Measurements from ENCODE around the gene NPR1. TPM values are rescaled to one million over a fixed set of nuclear protein-coding genes. Genes with fewer than 3 reads are reported as not detected.

Gene NPR1
- polyA plus RNA-seq, 2 of the 4 experiments (the other 2 are of a cell fraction) = 0.39 to 1.9 TPM

DNA sequence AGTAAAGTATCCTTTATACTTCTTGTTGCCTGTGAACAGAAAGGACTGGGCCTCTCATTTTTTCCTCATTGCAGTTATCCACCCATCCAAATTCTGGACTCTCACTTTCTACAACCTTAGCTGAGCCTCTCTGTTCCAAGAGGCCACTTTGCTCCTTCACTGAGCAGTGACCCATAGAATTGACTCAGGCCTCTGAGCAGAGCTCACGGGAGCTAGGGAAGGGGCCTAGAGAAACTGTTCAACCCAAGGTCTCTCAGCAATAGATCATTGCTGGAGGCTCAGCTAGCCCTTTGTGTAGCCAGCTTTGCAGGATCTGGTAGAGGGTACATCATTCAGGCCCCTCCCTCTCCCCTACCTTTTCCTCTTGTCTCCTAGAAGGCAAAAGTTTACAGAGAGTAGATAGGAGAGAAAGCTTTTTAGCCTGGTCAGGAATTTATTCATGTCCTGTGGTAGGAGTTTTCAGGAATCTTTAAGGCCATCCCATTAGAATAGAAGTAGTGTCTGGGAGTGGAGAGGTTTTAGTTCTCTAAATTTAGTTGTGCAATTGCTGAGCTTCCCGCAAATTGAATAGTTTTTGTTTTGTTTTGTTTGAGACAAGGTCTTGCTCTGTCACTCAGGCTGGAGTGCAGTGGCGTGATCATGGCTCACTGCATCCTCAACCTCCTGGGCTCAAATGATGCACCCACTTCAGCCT is 56.1 kb downstream of the NPR1 start:
- H3K4me1 ChIP-seq = peaks cover 11% of the 10 kb centered on the region; the same call in 2 of the 3 replicates
- no peak for FAIRE-seq
- H3K4me3 ChIP-seq = no peak overlapping the region
- ATAC-seq = no peak
- no peak overlapping the region for H3K27ac ChIP-seq
- no peak for DNase-seq (ENCODE audit: low read depth in 1 of 2, low spot score in 1 of 2)
- TF ChIP-seq TFCP2L1 (CRISPR knock-in tag; IDR thresholded peaks at IDR 0.05) (no peak), KDM1A (IDR thresholded peaks at IDR 0.05; ENCODE audit: low read depth) (no peak), ZC3H11A (IDR thresholded peaks at IDR 0.05) (no peak), JUNB (IDR thresholded peaks at IDR 0.05) (no peak), PHF8 (IDR thresholded peaks at IDR 0.05; ENCODE audit: borderline replicate concordance, low read depth) (no peak), RAD21 (conservative IDR thresholded peaks at IDR 0.05 in 1 of 2, IDR thresholded peaks at IDR 0.05 in 1 of 2) (no peak), TP53 (CRISPR knock-in tag; IDR thresholded peaks at IDR 0.05) (no peak), POLR2A (IDR thresholded peaks at IDR 0.05; ENCODE audit: low read length) (no peak), RNF2 (IDR thresholded peaks at IDR 0.05; ENCODE audit: borderline replicate concordance, low read depth) (no peak), CHD2 (IDR thresholded peaks at IDR 0.05; ENCODE audit: low read length, partially characterized antibody) (no peak), FOSL2 (IDR thresholded peaks at IDR 0.05) (no peak), FOSL2 (CRISPR knock-in tag; IDR thresholded peaks at IDR 0.05) (no peak), JUN (IDR thresholded peaks at IDR 0.05) (no peak), ZNF302 (CRISPR knock-in tag; IDR thresholded peaks at IDR 0.05) (no peak), MAFK (IDR thresholded peaks at IDR 0.05; ENCODE audit: partially characterized antibody) (no peak), FOXS1 (CRISPR knock-in tag; IDR thresholded peaks at IDR 0.05) (no peak), CEBPB (IDR thresholded peaks at IDR 0.05) (no peak)
- TF ChIP-seq, protein P1, sequence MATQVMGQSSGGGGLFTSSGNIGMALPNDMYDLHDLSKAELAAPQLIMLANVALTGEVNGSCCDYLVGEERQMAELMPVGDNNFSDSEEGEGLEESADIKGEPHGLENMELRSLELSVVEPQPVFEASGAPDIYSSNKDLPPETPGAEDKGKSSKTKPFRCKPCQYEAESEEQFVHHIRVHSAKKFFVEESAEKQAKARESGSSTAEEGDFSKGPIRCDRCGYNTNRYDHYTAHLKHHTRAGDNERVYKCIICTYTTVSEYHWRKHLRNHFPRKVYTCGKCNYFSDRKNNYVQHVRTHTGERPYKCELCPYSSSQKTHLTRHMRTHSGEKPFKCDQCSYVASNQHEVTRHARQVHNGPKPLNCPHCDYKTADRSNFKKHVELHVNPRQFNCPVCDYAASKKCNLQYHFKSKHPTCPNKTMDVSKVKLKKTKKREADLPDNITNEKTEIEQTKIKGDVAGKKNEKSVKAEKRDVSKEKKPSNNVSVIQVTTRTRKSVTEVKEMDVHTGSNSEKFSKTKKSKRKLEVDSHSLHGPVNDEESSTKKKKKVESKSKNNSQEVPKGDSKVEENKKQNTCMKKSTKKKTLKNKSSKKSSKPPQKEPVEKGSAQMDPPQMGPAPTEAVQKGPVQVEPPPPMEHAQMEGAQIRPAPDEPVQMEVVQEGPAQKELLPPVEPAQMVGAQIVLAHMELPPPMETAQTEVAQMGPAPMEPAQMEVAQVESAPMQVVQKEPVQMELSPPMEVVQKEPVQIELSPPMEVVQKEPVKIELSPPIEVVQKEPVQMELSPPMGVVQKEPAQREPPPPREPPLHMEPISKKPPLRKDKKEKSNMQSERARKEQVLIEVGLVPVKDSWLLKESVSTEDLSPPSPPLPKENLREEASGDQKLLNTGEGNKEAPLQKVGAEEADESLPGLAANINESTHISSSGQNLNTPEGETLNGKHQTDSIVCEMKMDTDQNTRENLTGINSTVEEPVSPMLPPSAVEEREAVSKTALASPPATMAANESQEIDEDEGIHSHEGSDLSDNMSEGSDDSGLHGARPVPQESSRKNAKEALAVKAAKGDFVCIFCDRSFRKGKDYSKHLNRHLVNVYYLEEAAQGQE (IDR thresholded peaks at IDR 0.05) = no peak
- TF ChIP-seq, protein P2, sequence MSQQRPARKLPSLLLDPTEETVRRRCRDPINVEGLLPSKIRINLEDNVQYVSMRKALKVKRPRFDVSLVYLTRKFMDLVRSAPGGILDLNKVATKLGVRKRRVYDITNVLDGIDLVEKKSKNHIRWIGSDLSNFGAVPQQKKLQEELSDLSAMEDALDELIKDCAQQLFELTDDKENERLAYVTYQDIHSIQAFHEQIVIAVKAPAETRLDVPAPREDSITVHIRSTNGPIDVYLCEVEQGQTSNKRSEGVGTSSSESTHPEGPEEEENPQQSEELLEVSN (IDR thresholded peaks at IDR 0.05; ENCODE audit: borderline replicate concordance, low read depth) = no peak
- TF ChIP-seq, protein P3, sequence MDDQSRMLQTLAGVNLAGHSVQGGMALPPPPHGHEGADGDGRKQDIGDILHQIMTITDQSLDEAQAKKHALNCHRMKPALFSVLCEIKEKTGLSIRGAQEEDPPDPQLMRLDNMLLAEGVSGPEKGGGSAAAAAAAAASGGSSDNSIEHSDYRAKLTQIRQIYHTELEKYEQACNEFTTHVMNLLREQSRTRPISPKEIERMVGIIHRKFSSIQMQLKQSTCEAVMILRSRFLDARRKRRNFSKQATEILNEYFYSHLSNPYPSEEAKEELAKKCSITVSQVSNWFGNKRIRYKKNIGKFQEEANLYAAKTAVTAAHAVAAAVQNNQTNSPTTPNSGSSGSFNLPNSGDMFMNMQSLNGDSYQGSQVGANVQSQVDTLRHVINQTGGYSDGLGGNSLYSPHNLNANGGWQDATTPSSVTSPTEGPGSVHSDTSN (IDR thresholded peaks at IDR 0.05) = no peak
- TF ChIP-seq, protein P4, sequence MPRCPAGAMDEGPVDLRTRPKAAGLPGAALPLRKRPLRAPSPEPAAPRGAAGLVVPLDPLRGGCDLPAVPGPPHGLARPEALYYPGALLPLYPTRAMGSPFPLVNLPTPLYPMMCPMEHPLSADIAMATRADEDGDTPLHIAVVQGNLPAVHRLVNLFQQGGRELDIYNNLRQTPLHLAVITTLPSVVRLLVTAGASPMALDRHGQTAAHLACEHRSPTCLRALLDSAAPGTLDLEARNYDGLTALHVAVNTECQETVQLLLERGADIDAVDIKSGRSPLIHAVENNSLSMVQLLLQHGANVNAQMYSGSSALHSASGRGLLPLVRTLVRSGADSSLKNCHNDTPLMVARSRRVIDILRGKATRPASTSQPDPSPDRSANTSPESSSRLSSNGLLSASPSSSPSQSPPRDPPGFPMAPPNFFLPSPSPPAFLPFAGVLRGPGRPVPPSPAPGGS (IDR thresholded peaks at IDR 0.05) = no peak
- no peaks in the 10 kb centered on the region for H3K9me3 ChIP-seq
- CTCF ChIA-PET = interaction anchor here (0.6 to 3.8 kb wide), 7 partner anchors 10 to 240 kb away, joined by 3 to 24 read pairs (median 6); partner anchors contain the start of gene NPR1
- WGBS (ENCODE audit: missing lambda C conversion rate) = 85% methylated on average over 3 of the region's 3 CpGs
- no peak overlapping the region for H3K4me2 ChIP-seq
- POLR2A ChIA-PET = no interaction called here

DNA sequence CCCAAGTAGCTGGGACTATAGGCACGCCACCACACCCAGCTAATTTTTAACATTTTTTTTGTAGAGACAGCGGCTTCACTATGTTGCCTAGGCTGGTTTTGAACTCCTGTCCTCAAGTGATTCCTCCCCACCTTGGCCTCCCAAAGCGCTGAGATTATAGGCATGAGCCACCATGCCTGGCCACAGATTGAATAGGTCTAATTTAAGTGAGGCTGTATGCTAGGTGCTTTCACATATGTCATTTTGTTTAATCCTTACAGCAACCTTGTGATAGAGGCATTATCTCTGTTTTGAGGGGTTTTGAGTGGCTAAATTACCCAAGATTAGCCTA is 56.6 kb downstream of the NPR1 start:
- TF ChIP-seq, protein P5, sequence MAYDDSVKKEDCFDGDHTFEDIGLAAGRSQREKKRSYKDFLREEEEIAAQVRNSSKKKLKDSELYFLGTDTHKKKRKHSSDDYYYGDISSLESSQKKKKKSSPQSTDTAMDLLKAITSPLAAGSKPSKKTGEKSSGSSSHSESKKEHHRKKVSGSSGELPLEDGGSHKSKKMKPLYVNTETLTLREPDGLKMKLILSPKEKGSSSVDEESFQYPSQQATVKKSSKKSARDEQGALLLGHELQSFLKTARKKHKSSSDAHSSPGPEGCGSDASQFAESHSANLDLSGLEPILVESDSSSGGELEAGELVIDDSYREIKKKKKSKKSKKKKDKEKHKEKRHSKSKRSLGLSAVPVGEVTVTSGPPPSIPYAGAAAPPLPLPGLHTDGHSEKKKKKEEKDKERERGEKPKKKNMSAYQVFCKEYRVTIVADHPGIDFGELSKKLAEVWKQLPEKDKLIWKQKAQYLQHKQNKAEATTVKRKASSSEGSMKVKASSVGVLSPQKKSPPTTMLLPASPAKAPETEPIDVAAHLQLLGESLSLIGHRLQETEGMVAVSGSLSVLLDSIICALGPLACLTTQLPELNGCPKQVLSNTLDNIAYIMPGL (CRISPR knock-in tag; IDR thresholded peaks at IDR 0.05; ENCODE audit: borderline replicate concordance) = no peak
- TF ChIP-seq CBX2 (IDR thresholded peaks at IDR 0.05; ENCODE audit: borderline replicate concordance, low read depth) = no peak
- no peak for TF ChIP-seq NPAS2 (CRISPR knock-in tag; IDR thresholded peaks at IDR 0.05; ENCODE audit: borderline replicate concordance)
- no peak overlapping the region for H3K4me2 ChIP-seq
- WGBS (ENCODE audit: missing lambda C conversion rate) = 91% methylated on average over 3 of the region's 3 CpGs
- H3K4me1 ChIP-seq = peaks cover 6% of the 10 kb centered on the region; the same call in 1 of the 3 replicates
- FAIRE-seq = no peak
- H3K4me3 ChIP-seq = no peak overlapping the region
- POLR2A ChIA-PET = no interaction called here
- no peaks in the 10 kb centered on the region for H3K9me3 ChIP-seq
- no peak for DNase-seq (ENCODE audit: low read depth in 1 of 2, low spot score in 1 of 2)
- H3K27ac ChIP-seq = no peak overlapping the region
- ATAC-seq = no peak
- CTCF ChIA-PET = interaction anchor here (0.8 to 3.8 kb wide), 6 partner anchors 9 to 57 kb away, joined by 3 to 24 read pairs (median 6); partner anchors contain the start of gene NPR1
